CD4-positive, alpha-beta T cell (primary cell): Measurements from ENCODE around the gene MIA3. TPM values are rescaled to one million over a fixed set of nuclear protein-coding genes. Genes with fewer than 3 reads are reported as not detected.

Experiments
- ATAC-seq: fragments of 200-7000 bp; cut with Tn5 transposase; one replicate; pipeline ENCODE4 v1.10.0; 2022; ENCODE audit warnings: mild to moderate bottlenecking; ENCODE audit not compliant: poor library complexity
- CTCF ChIA-PET: fragments of 350-600 bp; sonication (Branson Sonifier 250); formaldehyde crosslinking; loops from one replicate; lab custom pipeline; 2021; ENCODE audit warnings: antibody characterized with exemption, inconsistent platforms; lab: Charles Lee
- POLR2A ChIA-PET: fragments of 350-600 bp; sonication (Branson Sonifier 250); formaldehyde crosslinking; loops from one replicate; lab custom pipeline; 2021; ENCODE audit warnings: antibody characterized with exemption, inconsistent platforms; lab: Charles Lee
- DNase-seq, 14 experiments: peaks; one replicate each; pipeline ENCODE4 v3.0.0-alpha.2; 2013 to 2020; ENCODE audit warnings: mixed read lengths in 2 of 14
- H3K27ac ChIP-seq, 2 donors: one replicate each; pipeline versions ENCODE4 v1.5.1 to v1.7.0; 2013; ENCODE audit warnings: low read length in 2 of 2, low read depth in 1 of 2, mild to moderate bottlenecking in 1 of 2
- H3K27me3 ChIP-seq, 2 experiments: 1 replicate in 1 of 2; 2 replicates in 1 of 2; pipeline versions ENCODE4 v1.6.1 to v1.7.0; 2013; ENCODE audit warnings: low read length in 2 of 2, control low read depth in 1 of 2, mild to moderate bottlenecking in 1 of 2, moderate library complexity in 1 of 2; ENCODE audit not compliant: insufficient read depth in 2 of 2, control insufficient read depth in 1 of 2
- H3K36me3 ChIP-seq: one replicate; pipeline ENCODE4 v1.6.1; 2013; ENCODE audit warnings: low read length, control low read depth; ENCODE audit not compliant: insufficient read depth
- H3K4me1 ChIP-seq: one replicate; pipeline ENCODE4 v1.6.1; 2013; ENCODE audit warnings: low read length, control low read depth; ENCODE audit not compliant: insufficient read depth
- H3K4me3 ChIP-seq: one replicate; pipeline ENCODE4 v1.5.1; 2013; ENCODE audit warnings: mild to moderate bottlenecking, low read length, moderate library complexity
- H3K9me3 ChIP-seq, 2 experiments: 1 replicate in 1 of 2; 2 replicates in 1 of 2; pipeline versions ENCODE4 v1.6.1 to v1.7.0; 2013; ENCODE audit warnings: low read length in 2 of 2, mild to moderate bottlenecking in 2 of 2, control low read depth in 1 of 2, moderate library complexity in 1 of 2; ENCODE audit not compliant: control insufficient read depth in 1 of 2, insufficient read depth in 1 of 2
- H3K27ac Mint-ChIP-seq: one replicate; pipeline ENCODE4 v1.8.0; 2020; ENCODE audit warnings: mixed read lengths
- H3K27me3 Mint-ChIP-seq: one replicate; pipeline ENCODE4 v1.8.0; 2021; ENCODE audit warnings: mixed read lengths
- H3K36me3 Mint-ChIP-seq: one replicate; pipeline ENCODE4 v1.8.0; 2021; ENCODE audit warnings: low read depth, mixed read lengths
- H3K4me1 Mint-ChIP-seq: one replicate; pipeline ENCODE4 v1.8.0; 2021; ENCODE audit warnings: low read depth, mixed read lengths
- H3K4me3 Mint-ChIP-seq: one replicate; pipeline ENCODE4 v1.8.0; 2020; ENCODE audit warnings: mild to moderate bottlenecking, mixed read lengths
- H3K9me3 Mint-ChIP-seq: one replicate; pipeline ENCODE4 v1.8.0; 2020; ENCODE audit warnings: mixed read lengths
- CTCF ChIP-seq: fragments of 200-600 bp; IDR thresholded peaks from one replicate; pipeline ENCODE4 v1.8.0; 2022; ENCODE audit warnings: antibody characterized with exemption, mild to moderate bottlenecking
- intact Hi-C, 2 experiments: fragments of 100-400 bp; cut with DNase I in 1 of 2; cut with micrococcal nuclease in 1 of 2; formaldehyde crosslinking; loops; one replicate each; pipeline versions ENCODE4 v1.15.1 to v1.9.0; 2023 to 2025; cut with DNase I, micrococcal nuclease
- polyA plus RNA-seq, 2 donors: library from polyadenylated mRNA; unstranded; fragments of 120-200 nt; gene quantifications; one replicate each; pipeline ENCODE4 v1.2.1, GENCODE V29; 2013
- total RNA-seq, 174 experiments: library from RNA in 2 of 174; stranded (reverse) in 2 of 174; gene quantifications; one replicate each; pipeline ENCODE4 v1.2.3 and lab custom pipeline; 2021 to 2026

MIA3 gene
- total RNA-seq (100 to 1,000 TPM; 123 to 135 TPM), total RNA-seq (lab: John Stamatoyannopoulos, UW) (44.4 to 453 (median 179) reads per million in 172 experiments)
- polyA plus RNA-seq (2013, experiment 1 of 2) = 55.8 TPM
- 73.1 TPM for polyA plus RNA-seq (2013, experiment 2 of 2)

GRCh38 chr1:222618001-222618879 lies at the start of gene MIA3:
Gene MIA3, plus strand, starts transcription at chr1:222618097. Its CDS starts 14 bp downstream, at chr1:222618111.
- Histone ChIP-seq H3K9me3 (no peaks in the 10 kb centered on the region), H3K36me3 (peaks cover 16% of the 10 kb centered on the region), H3K4me1 (peaks cover 18% of the 10 kb centered on the region), H3K27ac (peak within 1 kb of the TSS; percentile 43 to 80), H3K4me3 (peak within 1 kb of the TSS; percentile 69), H3K27me3 (peaks cover 0 to 6% of the 10 kb centered on the region in 2 experiments)
- intact Hi-C loops = loop anchor here (1.0 to 10.0 kb wide), 6 partner anchors 19 to 873 kb away; partner anchors contain the start of genes DUSP10 (in 1 of the 2) and TAF1A (in 1 of the 2)
- peak within 1 kb of the TSS; percentile 94 for H3K4me3 Mint-ChIP-seq
- ChIA-PET CTCF (no interaction called here), POLR2A (interaction anchor here (1.4 to 3.1 kb wide), 4 partner anchors 16 to 95 kb away, joined by 3 to 19 read pairs (median 12); partner anchors contain the start of genes AIDA, BROX and TAF1A)
- H3K9me3 Mint-ChIP-seq = no peaks in the 10 kb centered on the region
- no peak for TF ChIP-seq CTCF
- peaks cover 28% of the 10 kb centered on the region for H3K27me3 Mint-ChIP-seq
- ATAC-seq (peak; percentile 35), DNase-seq (peak; percentile 6 to 80 (median 40))
- H3K36me3 Mint-ChIP-seq = peaks cover 51% of the 10 kb centered on the region
- H3K4me1 Mint-ChIP-seq = peaks cover 43% of the 10 kb centered on the region
- peak within 1 kb of the TSS; percentile 92 for H3K27ac Mint-ChIP-seq

GRCh38 chr1:222570837-222571236 lies 47.1 kb upstream of the MIA3 start:
- no peak for TF ChIP-seq CTCF
- no peak for ATAC-seq
- H3K4me3 Mint-ChIP-seq = no peak overlapping the region
- POLR2A ChIA-PET = no interaction called here
- H3K27ac Mint-ChIP-seq = no peak overlapping the region
- H3K27me3 Mint-ChIP-seq = no peaks in the 10 kb centered on the region
- Histone ChIP-seq H3K27me3 (no peaks in the 10 kb centered on the region), H3K4me3 (no peak overlapping the region), H3K4me1 (no peaks in the 10 kb centered on the region), H3K36me3 (peaks cover 33% of the 10 kb centered on the region), H3K27ac (no peak overlapping the region), H3K9me3 (no peaks in the 10 kb centered on the region)
- CTCF ChIA-PET = no interaction called here
- H3K9me3 Mint-ChIP-seq = peaks cover 6% of the 10 kb centered on the region
- intact Hi-C loops = no loop called here
- peaks cover 26% of the 10 kb centered on the region for H3K4me1 Mint-ChIP-seq
- H3K36me3 Mint-ChIP-seq = peaks cover 92% of the 10 kb centered on the region
- DNase-seq = no peak

GRCh38 chr1:222579316-222579715 lies 38.6 kb upstream of the MIA3 start:
- H3K27me3 Mint-ChIP-seq = no peaks in the 10 kb centered on the region
- Histone ChIP-seq H3K36me3 (peaks cover 30% of the 10 kb centered on the region), H3K9me3 (no peaks in the 10 kb centered on the region), H3K27ac (no peak overlapping the region), H3K4me1 (no peaks in the 10 kb centered on the region), H3K4me3 (no peak overlapping the region), H3K27me3 (no peaks in the 10 kb centered on the region)
- no peak for TF ChIP-seq CTCF
- H3K27ac Mint-ChIP-seq = no peak overlapping the region
- CTCF ChIA-PET = interaction anchor here (1.5 kb wide), 1 partner anchor 11 kb away, joined by 4 read pairs; no protein-coding TSS in a partner anchor
- no peak overlapping the region for H3K4me3 Mint-ChIP-seq
- POLR2A ChIA-PET = no interaction called here
- H3K9me3 Mint-ChIP-seq = no peaks in the 10 kb centered on the region
- ATAC-seq = no peak
- no peak for DNase-seq
- no peaks in the 10 kb centered on the region for H3K4me1 Mint-ChIP-seq
- intact Hi-C loops = no loop called here
- peaks cover 93% of the 10 kb centered on the region for H3K36me3 Mint-ChIP-seq
